HepG2 (cell line): Measurements from ENCODE around the gene CUL4A. TPM values are rescaled to one million over a fixed set of nuclear protein-coding genes. Genes with fewer than 3 reads are reported as not detected.

Source experiments
- ARNTL ChIP-seq: sonication (generic); formaldehyde crosslinking; IDR thresholded peaks from 2 replicates; pipeline ENCODE4 v1.4.0; 2020; ENCODE audit warnings: mild to moderate bottlenecking, missing genetic modification reagents
- CREM ChIP-seq, 2 experiments: sonication (generic) in 1 of 2; formaldehyde crosslinking in 1 of 2; IDR thresholded peaks; 2 replicates each; pipeline versions ENCODE4 v1.4.0 to v1.6.1; 2016 to 2020; ENCODE audit warnings: antibody characterized with exemption in 1 of 2, mild to moderate bottlenecking in 1 of 2, missing genetic modification reagents in 1 of 2
- FOXP1 ChIP-seq, 2 experiments: fragments of 450-650 bp in 1 of 2; IDR thresholded peaks; 2 replicates each; pipeline ENCODE4 v1.6.1; 2017 to 2018; ENCODE audit warnings: antibody characterized with exemption in 1 of 2
- GABPA ChIP-seq, 2 experiments: IDR thresholded peaks; 2 replicates each; pipeline ENCODE4 v1.6.1; 2011 to 2016; ENCODE audit warnings: low read depth in 2 of 2, low read length in 1 of 2, missing biosample characterization in 1 of 2, missing genetic modification characterization in 1 of 2
- HNF1A ChIP-seq, 2 experiments: sonication (generic) in 1 of 2; formaldehyde crosslinking in 1 of 2; IDR thresholded peaks; 2 replicates each; pipeline versions ENCODE4 v1.4.0 to v1.6.1; 2016 to 2020; ENCODE audit warnings: borderline replicate concordance in 1 of 2, low read depth in 1 of 2, mild to moderate bottlenecking in 1 of 2, missing genetic modification reagents in 1 of 2
- NCOA2 ChIP-seq: sonication (generic); formaldehyde crosslinking; IDR thresholded peaks from 2 replicates; pipeline ENCODE4 v1.8.0; 2022; ENCODE audit warnings: inconsistent platforms
- NR2F6 ChIP-seq, 2 experiments: IDR thresholded peaks; 2 replicates each; pipeline ENCODE4 v1.6.1; 2016; ENCODE audit warnings: antibody characterized with exemption in 1 of 2, mild to moderate bottlenecking in 1 of 2
- TBX2 ChIP-seq: sonication (generic); formaldehyde crosslinking; IDR thresholded peaks from 2 replicates; pipeline ENCODE4 v1.5.0; 2020; ENCODE audit warnings: missing genetic modification reagents, mild to moderate bottlenecking, borderline replicate concordance
- TEAD3 ChIP-seq: optimal IDR thresholded peaks from 2 replicates; pipeline ENCODE3; 2016; ENCODE audit warnings: borderline replicate concordance
- ZFX ChIP-seq: sonication (generic); formaldehyde crosslinking; IDR thresholded peaks from 2 replicates; pipeline ENCODE4 v1.4.0; 2020; ENCODE audit warnings: mild to moderate bottlenecking, low read depth, missing genetic modification reagents, moderate library complexity
- ZKSCAN5 ChIP-seq: sonication (generic); formaldehyde crosslinking; IDR thresholded peaks from 2 replicates; pipeline ENCODE4 v1.5.1; 2020; ENCODE audit warnings: mild to moderate bottlenecking, missing genetic modification reagents
- ZNF121 ChIP-seq: sonication (generic); formaldehyde crosslinking; IDR thresholded peaks from 2 replicates; pipeline ENCODE4 v1.5.0; 2020; ENCODE audit warnings: mild to moderate bottlenecking, missing genetic modification reagents
- ZNF564 ChIP-seq: sonication (generic); formaldehyde crosslinking; IDR thresholded peaks from 2 replicates; pipeline ENCODE4 v1.8.1; 2023; ENCODE audit warnings: mild to moderate bottlenecking, missing genetic modification reagents
- ZNF607 ChIP-seq: sonication (generic); formaldehyde crosslinking; IDR thresholded peaks from 2 replicates; pipeline ENCODE4 v1.5.1; 2020; ENCODE audit warnings: missing genetic modification reagents, mild to moderate bottlenecking, borderline replicate concordance
- ZNF672 ChIP-seq: sonication (generic); formaldehyde crosslinking; IDR thresholded peaks from 2 replicates; pipeline ENCODE4 v1.8.1; 2022; ENCODE audit warnings: missing genetic modification reagents
- polyA plus RNA-seq, 8 experiments: library from polyadenylated mRNA; depleted of rRNA in 3 of 8; stranded (reverse) in 7 of 8; unstranded in 1 of 8; fragments of >200 nt; fragmentation: Illumina TruSeq in 4 of 8; extraction: Trizol in 4 of 8; gene quantifications; 2 replicates each; pipeline versions ENCODE4 v1.2.1 to v1.2.3, GENCODE V29; 2011 to 2016; ENCODE audit warnings: low read depth in 4 of 8, missing spikeins in 1 of 8, mixed read lengths in 1 of 8; ENCODE audit not compliant: insufficient read depth in 1 of 8
- total RNA-seq, 5 experiments: library from RNA; depleted of rRNA; stranded (reverse); fragments of >200 nt; fragmentation: Illumina TruSeq; extraction: Trizol; gene quantifications; 2 replicates each; pipeline ENCODE4 v1.2.3, GENCODE V29; 2016; ENCODE audit warnings: low read depth in 1 of 5
- TF ChIP-seq, protein P1 (sequence below): sonication (generic); formaldehyde crosslinking; IDR thresholded peaks from 2 replicates; pipeline ENCODE4 v1.5.1; 2020; ENCODE audit warnings: mild to moderate bottlenecking, missing genetic modification reagents, moderate library complexity

The CUL4A gene
- total and polyA plus RNA-seq, 2 of the 13 experiments (the other 11 are each of a cell fraction or from before 2014, with no cell fraction given) = 51.2 to 75.3 TPM

DNA sequence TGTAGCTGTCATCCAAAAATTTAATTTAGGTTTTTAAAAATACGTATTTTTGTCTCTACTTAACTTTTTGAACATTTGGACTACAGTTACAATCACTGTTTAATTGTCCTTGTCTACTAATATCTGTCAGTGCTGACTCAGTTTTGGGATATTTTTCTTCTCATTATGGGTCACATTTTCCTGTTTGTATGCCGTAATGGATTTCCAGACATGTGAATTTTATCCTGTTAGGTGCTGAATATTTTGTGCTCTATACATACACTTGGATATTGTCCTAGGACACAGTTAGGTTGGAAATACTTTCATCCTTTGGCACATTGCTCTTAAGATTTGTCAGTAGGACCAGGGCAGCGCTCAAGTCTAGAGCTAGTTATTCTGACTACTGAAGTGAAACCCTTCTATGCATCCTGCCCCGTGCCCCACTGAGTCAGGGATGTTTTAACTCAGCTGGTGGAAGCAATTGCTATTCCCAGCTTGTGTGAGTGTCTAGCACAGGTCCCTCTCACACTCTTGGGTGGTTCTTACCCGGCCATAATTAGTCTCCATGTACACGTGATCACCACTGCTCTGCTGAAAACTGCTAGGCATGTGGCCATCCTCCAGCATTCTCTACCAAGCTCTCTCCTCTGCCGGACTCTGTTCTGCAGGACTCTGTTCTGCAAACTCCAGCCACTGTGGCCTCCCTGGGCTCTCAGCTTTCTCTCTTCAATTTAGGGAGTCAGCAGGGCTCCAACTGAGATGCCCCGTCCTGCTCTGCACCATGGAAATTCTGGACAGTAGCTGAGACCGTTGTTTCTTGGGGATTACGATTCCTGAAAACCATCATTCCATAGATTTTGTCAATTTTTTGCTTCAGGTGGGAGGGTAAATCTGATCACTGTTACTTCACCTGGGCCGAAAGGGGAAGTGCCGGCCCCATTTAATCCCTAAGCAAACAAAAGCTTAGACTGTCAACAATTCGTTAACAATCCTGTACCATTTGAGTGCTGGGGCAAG is 39.8 kb upstream of the CUL4A start (continued):
- TF ChIP-seq, protein P1, sequence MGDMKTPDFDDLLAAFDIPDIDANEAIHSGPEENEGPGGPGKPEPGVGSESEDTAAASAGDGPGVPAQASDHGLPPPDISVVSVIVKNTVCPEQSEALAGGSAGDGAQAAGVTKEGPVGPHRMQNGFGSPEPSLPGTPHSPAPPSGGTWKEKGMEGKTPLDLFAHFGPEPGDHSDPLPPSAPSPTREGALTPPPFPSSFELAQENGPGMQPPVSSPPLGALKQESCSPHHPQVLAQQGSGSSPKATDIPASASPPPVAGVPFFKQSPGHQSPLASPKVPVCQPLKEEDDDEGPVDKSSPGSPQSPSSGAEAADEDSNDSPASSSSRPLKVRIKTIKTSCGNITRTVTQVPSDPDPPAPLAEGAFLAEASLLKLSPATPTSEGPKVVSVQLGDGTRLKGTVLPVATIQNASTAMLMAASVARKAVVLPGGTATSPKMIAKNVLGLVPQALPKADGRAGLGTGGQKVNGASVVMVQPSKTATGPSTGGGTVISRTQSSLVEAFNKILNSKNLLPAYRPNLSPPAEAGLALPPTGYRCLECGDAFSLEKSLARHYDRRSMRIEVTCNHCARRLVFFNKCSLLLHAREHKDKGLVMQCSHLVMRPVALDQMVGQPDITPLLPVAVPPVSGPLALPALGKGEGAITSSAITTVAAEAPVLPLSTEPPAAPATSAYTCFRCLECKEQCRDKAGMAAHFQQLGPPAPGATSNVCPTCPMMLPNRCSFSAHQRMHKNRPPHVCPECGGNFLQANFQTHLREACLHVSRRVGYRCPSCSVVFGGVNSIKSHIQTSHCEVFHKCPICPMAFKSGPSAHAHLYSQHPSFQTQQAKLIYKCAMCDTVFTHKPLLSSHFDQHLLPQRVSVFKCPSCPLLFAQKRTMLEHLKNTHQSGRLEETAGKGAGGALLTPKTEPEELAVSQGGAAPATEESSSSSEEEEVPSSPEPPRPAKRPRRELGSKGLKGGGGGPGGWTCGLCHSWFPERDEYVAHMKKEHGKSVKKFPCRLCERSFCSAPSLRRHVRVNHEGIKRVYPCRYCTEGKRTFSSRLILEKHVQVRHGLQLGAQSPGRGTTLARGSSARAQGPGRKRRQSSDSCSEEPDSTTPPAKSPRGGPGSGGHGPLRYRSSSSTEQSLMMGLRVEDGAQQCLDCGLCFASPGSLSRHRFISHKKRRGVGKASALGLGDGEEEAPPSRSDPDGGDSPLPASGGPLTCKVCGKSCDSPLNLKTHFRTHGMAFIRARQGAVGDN (CRISPR knock-in tag) = peak; percentile 51
- peak; percentile 64 for TF ChIP-seq NCOA2
- peak; percentile 57; the same call in 1 of the 2 replicates for TF ChIP-seq ZFX (CRISPR knock-in tag)
- TF ChIP-seq HNF1A (IDR thresholded peaks at IDR 0.05; ENCODE audit: low read depth) = peak; percentile 30; the same call in 1 of the 2 replicates
- no peak for TF ChIP-seq HNF1A (CRISPR knock-in tag; IDR thresholded peaks at IDR 0.05; ENCODE audit: borderline replicate concordance)
- no peak; the same call in 1 of the 2 replicates for TF ChIP-seq ZKSCAN5 (CRISPR knock-in tag)
- no peak for TF ChIP-seq TEAD3 (CRISPR knock-in tag)
- TF ChIP-seq CREM (IDR thresholded peaks at IDR 0.05) = peak; percentile 37; the same call in 1 of the 2 replicates
- TF ChIP-seq CREM (CRISPR knock-in tag; IDR thresholded peaks at IDR 0.05) = no peak
- 0 out of 2 replicates have a peak, but pooled peaks have one; percentile 33 for TF ChIP-seq FOXP1 (IDR thresholded peaks at IDR 0.05)
- peak; percentile 76 for TF ChIP-seq FOXP1 (CRISPR knock-in tag; IDR thresholded peaks at IDR 0.05)
- TF ChIP-seq ZNF121 (CRISPR knock-in tag) = peak; percentile 74
- no peak for TF ChIP-seq GABPA (IDR thresholded peaks at IDR 0.05; ENCODE audit: low read depth, low read length)
- peak; percentile 52; the same call in 1 of the 2 replicates for TF ChIP-seq GABPA (CRISPR knock-in tag; IDR thresholded peaks at IDR 0.05; ENCODE audit: low read depth)
- TF ChIP-seq TBX2 (CRISPR knock-in tag) = peak; percentile 82; the same call in 1 of the 2 replicates
- TF ChIP-seq ZNF672 (CRISPR knock-in tag) = no peak
- peak; percentile 80 for TF ChIP-seq ARNTL (CRISPR knock-in tag)
- TF ChIP-seq NR2F6 (IDR thresholded peaks at IDR 0.05) = peak; percentile 43; the same call in 1 of the 2 replicates
- TF ChIP-seq NR2F6 (CRISPR knock-in tag; IDR thresholded peaks at IDR 0.05) = peak; percentile 47
- peak; percentile 58; the same call in 1 of the 2 replicates for TF ChIP-seq ZNF607 (CRISPR knock-in tag)
- TF ChIP-seq ZNF564 (CRISPR knock-in tag) = no peak
